GM19351 (cell line): ENCODE results near the gene NUP133.
A peak's percentile ranks its signal among the peaks of the same experiment; 100 is the strongest.
"Not testable (repeated sequence)": the region's sequence is repeated elsewhere in the genome, so short reads cannot be mapped to it uniquely, and the experiment has no call there.

Source experiments
- ATAC-seq: cut with Tn5 transposase; IDR thresholded peaks from one replicate; pipeline ENCODE4 v1.9.1; 2021; ENCODE audit warnings: mild to moderate bottlenecking, moderate library complexity; ENCODE audit not compliant: unreplicated experiment

The NUP133 gene

GRCh38 chr1:229507951-229508822 lies at the start of gene NUP133:
NUP133 (minus strand) TSS chr1:229508341; CDS start chr1:229508249, 92 bp downstream.
- peak; percentile 91 for ATAC-seq

GRCh38 chr1:229557200-229557850 lies 49.2 kb upstream of the NUP133 start:
- peak; percentile 17 for ATAC-seq

GRCh38 chr1:229554886-229555621 lies 46.9 kb upstream of the NUP133 start:
- no peak for ATAC-seq

GRCh38 chr1:229553621-229554130 lies 45.5 kb upstream of the NUP133 start:
- ATAC-seq = no peak

- ATAC-seq = no peak
These were observed 44.6 kb upstream of the NUP133 start for GRCh38 chr1:229552732-229553131.

- ATAC-seq = no peak
These were observed 42.8 kb upstream of the NUP133 start for GRCh38 chr1:229550812-229551567.

- ATAC-seq = no peak
These were observed 39.4 kb upstream of the NUP133 start for GRCh38 chr1:229547542-229547941.

- ATAC-seq = no peak
These were observed 36.4 kb upstream of the NUP133 start for GRCh38 chr1:229544587-229544986.

GRCh38 chr1:229539863-229540506 lies 31.8 kb upstream of the NUP133 start:
- ATAC-seq = no peak

- no peak for ATAC-seq
These were observed 30.8 kb upstream of the NUP133 start for GRCh38 chr1:229538945-229539344.

GRCh38 chr1:229537894-229538293 lies 29.8 kb upstream of the NUP133 start:
- ATAC-seq = no peak

- no peak for ATAC-seq
These were observed 28.8 kb upstream of the NUP133 start for GRCh38 chr1:229536982-229537381.

GRCh38 chr1:229535230-229535629 lies 27.1 kb upstream of the NUP133 start:
- ATAC-seq = no peak

GRCh38 chr1:229531326-229531725 lies 23.2 kb upstream of the NUP133 start:
- no peak for ATAC-seq

- no peak for ATAC-seq
These were observed 21.5 kb upstream of the NUP133 start for GRCh38 chr1:229529639-229530038.

- no peak for ATAC-seq
These were observed 18.6 kb upstream of the NUP133 start for GRCh38 chr1:229526695-229527094.

GRCh38 chr1:229523052-229523451 lies 14.9 kb upstream of the NUP133 start:
- no peak for ATAC-seq

- peak; percentile 79 for ATAC-seq
These were observed 6.6 kb upstream of the NUP133 start for GRCh38 chr1:229514578-229515275.

- ATAC-seq = not testable (repeated sequence)
These were observed 3.5 kb upstream of the NUP133 start for GRCh38 chr1:229511625-229512024.
